B cell (primary cell): ENCODE measurements around the gene CUL5.

ENCODE experiments used
- CTCF ChIP-seq: fragments of 200-600 bp; IDR thresholded peaks from one replicate; pipeline ENCODE4 v1.8.0; 2022; ENCODE audit warnings: antibody characterized with exemption, mild to moderate bottlenecking
- EZH2 ChIP-seq: IDR thresholded peaks from 2 replicates; pipeline ENCODE4 v1.6.1; 2012; ENCODE audit warnings: borderline replicate concordance, low read depth, mild to moderate bottlenecking, moderate library complexity, low read length; ENCODE audit not compliant: insufficient read depth, poor library complexity, severe bottlenecking

GRCh38 chr11:108115500-108116140 is 106.9 kb downstream of the CUL5 start:
- no peak for TF ChIP-seq CTCF
- no peak for TF ChIP-seq EZH2
